HG02981 (cell line): ENCODE results near the gene ZSWIM1.

Source experiments
- ATAC-seq: cut with Tn5 transposase; IDR thresholded peaks from one replicate; pipeline ENCODE4 v1.9.1; 2021; ENCODE audit warnings: mild to moderate bottlenecking, moderate library complexity; ENCODE audit not compliant: unreplicated experiment

Gene ZSWIM1

GRCh38 chr20:45907219-45907948 lies 26.4 kb downstream of the ZSWIM1 start:
- ATAC-seq, result no peak

DNA sequence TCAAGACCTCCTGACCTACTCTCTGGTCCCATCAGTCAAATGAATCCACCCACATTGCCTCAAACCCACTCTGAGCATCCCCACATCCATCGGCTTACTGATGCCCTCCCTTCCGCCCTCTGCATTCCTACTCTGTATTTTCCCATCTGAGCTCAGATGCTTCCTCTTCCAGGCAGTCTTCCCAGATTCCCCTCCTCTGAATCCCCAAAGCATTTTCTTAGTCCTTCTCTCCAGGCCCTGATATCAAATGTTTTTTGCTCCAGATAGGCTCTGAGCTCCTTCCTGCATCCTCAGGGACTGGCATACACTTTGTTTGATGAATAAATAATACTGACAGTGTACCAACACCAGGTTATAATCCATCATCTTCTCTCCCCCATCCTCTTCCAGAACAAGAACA lies 27.1 kb downstream of the ZSWIM1 start:
- ATAC-seq, result no peak

DNA sequence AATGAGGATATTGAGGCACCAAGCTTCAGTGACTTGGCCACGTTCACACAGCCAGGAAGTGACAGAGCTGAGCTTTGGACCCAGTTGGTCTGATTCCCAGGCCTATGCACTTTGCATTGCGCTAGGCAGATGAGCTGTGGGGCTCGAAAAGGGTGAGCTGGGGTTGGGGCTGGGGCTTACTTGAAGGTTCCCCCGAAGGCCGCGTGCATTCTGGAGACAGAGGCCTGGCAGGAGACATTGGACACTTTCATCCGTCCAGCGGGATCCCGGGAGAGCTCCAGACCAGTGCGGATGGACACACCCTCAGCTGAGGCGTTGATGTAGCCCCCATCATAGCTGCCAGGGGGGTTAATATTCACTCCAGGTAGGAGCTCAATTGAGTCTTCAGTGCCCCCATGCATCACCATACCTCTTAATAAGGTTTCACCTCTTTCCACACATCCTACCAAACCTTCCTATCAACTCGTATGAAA lies 28.3 kb downstream of the ZSWIM1 start:
- no peak for ATAC-seq

- ATAC-seq, result no peak
Measured at GRCh38 chr20:45909817-45910669, 29.0 kb downstream of the ZSWIM1 start.

DNA sequence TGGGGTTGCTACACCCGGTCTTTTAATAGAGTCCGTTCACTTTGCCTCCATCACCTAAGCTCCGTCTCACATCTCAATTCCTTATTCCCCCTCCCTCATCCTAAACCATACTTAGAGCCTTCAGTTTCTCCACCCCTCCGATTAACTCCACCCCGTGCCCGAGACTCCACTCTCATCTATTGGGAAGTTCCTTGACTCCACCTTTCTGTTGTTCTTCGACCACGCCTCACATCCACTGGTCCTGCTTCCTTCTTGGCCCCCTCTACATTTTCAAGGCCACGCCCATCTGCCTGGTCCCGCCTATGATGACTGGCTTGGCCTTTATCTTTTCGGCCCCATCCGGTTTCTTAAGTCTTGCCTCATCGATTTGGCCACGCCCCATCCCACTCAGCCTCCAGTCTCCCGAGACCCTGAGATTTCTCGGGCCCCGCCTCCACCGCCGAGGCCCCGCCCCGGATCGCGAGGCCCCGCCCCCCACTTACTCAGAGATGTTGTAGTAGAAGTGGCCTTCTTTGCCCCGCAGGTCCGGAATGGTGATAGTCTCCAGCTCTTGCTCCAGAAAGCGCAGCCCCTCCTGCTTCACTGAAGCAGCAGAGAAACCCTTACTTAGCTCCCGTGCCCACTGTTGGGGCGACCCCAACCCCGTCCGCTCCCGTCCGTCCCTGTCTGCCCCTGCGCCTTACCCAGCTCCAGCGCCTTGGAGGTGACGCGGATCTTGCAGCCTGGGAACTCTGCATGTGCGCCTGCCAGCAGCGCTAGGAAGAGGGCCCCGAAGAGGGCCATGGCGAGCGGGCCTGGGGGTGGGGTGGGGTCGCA lies 29.9 kb downstream of the ZSWIM1 start:
- peak; percentile 92 for ATAC-seq

DNA sequence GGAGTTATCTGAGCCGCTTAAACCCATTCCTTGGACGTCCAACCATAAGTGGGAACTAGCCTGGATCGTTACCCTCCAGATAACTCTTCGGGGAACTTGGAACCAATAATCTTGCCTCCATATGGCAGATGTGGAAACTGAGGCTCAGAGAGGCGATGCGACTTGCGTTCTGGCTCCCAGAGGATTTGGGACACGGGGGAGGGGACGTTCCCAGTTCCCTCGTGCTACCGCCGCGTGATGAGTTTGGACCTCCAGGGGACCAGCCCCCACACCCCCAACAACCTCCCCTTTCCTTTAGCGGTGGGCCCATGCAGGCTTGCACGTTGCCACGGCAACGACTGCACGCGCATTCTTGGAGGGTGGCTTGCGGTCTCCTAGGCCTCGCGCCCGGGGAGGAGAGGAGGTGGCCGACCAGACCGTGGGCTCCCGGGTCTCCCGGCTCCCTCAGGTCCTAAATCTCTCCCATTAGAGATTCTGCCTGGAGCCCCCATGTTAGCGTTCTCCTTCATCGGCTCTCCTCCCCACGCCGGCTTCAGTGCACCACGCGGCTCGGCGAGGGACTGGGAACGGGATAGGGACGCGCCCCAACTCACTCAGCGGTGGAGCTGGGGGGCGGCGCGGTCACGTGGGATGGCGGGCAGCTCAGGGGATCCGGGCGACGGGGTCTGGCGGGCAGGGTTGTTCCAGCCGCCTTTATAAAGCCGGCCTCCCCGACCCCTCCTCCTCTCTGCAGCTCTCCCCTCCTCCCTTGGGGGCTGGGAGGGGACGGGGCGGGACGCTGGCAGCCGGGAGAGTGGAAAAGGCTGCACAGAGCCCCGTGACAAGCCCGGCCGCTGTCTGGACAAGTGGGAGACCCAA lies 30.7 kb downstream of the ZSWIM1 start, which contains the start of gene PLTP:
PLTP (minus strand) TSS at position 670 of the 858 bp plus-strand sequence. CDS start 703 bp downstream, outside the sequence.
- ATAC-seq, result no peak

- ATAC-seq, result no peak
Measured at GRCh38 chr20:45912344-45912682, 31.3 kb downstream of the ZSWIM1 start.

DNA sequence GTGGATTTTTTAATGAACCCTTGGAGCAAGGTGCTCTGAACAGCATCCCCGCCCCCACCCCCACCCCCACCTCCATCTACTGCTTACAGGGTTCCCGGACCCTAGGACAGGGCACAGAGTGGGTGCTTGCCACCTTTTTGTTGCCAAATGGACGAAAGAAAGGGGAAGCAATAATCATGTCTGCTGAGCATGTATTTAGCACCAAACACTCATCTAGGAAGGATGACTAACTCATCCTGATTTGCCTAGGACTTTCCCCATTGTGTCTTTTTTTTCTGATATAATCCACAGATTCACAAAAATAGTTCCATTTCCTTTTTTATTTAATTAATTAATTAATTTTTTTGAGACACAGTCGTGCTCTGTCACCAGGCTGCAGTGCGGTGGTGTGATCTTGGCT lies 32.1 kb downstream of the ZSWIM1 start:
- ATAC-seq, result no peak

- no peak for ATAC-seq
Measured at GRCh38 chr20:45917790-45918141, 36.7 kb downstream of the ZSWIM1 start.

GRCh38 chr20:45918182-45918737 lies 37.2 kb downstream of the ZSWIM1 start:
- no peak for ATAC-seq

DNA sequence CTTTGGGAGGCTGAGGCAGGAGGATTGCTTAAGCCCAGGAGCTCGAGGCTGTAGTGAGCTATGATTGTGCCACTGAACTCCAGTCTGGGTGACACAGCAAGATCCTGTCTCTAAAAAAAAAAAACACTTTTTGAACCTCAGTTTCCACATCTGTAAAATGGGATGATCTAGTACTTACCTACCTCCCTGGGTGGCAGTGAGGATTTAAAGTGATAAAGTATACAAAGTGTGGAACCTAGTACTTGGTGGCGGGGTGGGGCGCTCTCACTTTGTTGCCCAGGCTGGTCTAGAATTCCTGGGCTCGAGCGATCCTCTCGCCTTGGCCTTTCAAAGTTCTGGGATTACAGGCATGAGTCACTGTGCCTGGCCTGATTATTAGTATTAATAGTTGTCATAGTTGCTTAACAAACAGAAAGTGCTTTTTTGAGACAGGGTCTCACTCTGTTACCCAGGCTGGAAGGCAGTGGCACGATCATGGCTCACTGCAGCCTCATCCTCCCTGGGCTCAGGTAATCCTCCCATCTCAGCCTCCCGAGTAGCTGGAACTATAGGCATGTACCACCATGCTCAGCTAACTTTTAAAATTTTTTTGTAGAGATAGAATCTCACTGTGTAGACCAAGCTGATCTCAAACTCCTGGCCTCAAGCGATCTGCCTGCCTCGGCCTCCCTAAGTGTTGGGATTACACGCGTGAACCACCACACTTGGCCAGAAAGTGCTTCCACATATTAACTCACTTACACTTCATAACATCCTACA lies 37.9 kb downstream of the ZSWIM1 start:
- ATAC-seq, result no peak

DNA sequence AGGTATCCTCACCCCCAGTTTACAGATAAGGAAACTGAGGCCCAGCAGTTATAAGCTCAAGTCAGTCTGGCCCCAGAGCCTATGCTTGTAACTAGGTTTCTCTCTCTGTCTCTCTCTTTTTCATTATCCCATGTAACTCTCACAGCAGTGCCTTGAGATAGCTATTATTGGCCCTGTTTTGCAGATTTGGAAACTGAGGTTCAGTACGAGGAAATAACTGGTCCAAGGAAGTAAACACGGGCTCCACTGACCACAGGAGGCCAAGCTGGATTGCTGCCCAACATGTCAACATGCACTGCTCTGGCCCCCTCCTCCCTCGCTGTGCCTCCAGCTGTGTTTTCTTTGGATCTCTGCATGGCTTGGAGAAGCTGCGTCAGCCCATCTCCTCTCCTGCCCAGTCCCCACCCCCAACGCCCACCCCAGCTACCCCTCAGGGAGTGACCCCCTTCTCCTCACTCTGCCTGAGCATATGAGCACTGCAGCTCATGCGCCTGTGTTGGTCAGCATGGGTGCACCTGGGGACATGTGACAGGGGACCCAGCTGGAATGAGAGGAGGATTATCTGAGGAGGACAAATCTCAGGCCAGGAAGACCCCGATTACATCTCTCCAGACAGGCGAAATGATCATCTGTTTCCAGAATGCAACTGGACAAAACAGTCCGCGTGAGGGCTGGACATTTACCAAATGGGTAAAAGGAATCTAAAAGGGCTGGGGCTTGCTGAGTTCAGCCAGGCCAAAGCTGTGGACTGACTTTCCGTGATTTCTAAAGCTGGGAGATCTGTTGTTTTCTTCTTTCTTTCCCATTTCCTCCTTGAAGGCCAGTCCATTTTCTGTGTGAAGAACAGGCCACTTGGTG lies 38.7 kb downstream of the ZSWIM1 start:
- ATAC-seq, result no peak

GRCh38 chr20:45920462-45921336 lies 39.7 kb downstream of the ZSWIM1 start:
- no peak for ATAC-seq

DNA sequence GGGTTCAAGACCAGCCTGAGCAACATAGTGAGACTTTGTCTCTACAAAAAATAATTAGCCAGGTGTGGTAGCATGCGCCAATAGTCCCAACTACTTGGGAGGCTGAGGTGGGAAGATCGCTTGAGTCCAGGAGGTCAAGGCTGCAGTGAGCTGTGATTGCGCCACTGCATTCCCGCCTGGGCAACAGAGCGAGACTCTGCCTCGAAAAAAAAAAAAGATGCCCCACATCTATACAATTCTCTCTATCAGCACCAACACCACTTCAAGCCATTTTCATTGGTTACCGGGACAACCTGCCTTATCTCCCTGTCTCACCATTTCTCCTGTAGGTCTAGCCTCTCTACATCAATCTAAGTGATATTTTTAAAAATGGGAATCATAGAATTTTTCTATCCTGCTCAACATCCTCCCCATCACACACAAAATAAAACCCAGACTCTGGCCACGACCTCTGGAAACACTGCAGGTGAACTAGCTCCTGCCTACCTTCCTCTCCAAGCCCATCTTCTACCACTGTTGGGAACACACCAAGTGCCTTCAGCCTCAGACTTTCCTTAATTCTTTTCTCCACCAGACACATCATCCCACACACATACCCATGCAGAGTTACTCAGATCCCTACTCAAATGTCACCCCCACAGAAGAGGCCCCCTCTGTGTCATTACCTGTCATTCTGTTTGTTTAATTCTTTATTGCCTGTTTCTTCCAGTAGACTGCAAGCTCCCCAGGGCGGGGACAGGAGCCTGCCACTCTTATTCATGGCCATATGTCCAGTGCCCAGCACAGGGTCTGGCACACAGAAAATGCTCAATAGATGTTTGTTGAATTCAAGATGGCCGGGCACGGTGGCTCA lies 40.5 kb downstream of the ZSWIM1 start:
- no peak for ATAC-seq

DNA sequence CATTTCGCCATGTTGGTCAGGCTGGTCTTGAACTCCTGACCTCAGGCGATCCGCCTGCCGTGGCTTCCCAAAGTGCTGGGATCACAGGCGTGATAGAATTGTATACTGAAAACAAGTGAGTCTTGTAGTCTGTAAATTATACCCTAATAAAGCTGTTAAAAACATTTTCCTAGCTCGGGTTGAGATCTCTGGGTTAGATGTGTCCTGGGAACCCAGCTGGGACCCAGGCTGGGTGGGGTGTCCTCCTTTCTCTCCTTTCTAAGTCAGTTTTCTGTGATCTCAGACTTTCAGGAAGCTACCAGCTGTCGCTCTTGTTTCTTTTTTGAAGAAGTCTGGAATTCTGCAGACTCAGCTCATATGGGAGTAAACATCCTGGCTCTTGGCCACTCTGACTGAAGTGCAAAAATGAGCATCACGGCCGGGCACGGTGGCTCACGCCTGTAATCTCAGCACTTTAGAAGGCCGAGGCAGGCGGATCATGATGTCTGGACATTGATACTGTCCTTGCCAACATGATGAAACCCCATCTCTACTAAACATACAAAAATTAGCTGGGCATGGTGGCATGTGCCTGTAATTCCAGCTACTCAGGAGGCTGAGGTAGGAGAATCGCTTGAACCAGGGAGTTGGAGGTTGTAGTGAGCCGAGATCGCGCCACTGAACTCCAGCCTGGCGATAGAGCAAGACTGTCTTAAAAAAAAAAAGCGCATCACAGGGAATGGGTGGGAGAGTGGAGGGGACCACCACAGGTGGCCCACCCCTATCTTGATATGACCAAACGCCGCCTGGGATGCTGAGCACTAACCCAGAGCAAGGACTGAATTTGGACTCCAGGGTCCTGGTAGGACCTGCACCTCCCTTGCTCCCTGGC lies 43.6 kb downstream of the ZSWIM1 start:
- ATAC-seq, result no peak
